PC-3 (cell line): ENCODE results near the gene TMEM179B.

Experiments used
- EZH2 ChIP-seq: fragments of 300-600 bp; sonication (generic); IDR thresholded peaks from one replicate; pipeline ENCODE4 v1.6.1; 2017; ENCODE audit warnings: antibody characterized with exemption, mild to moderate bottlenecking, low read length; ENCODE audit not compliant: unreplicated experiment
- EZH2phosphoT487 ChIP-seq: fragments of 300-600 bp; sonication (generic); IDR thresholded peaks from 2 replicates; pipeline ENCODE4 v1.6.1; 2018; ENCODE audit warnings: mild to moderate bottlenecking, antibody characterized with exemption, low read length, borderline replicate concordance
- TF ChIP-seq, protein P1 (sequence below): fragments of 300-600 bp; sonication (generic); conservative IDR thresholded peaks from 2 replicates; pipeline ENCODE4 v1.5.1; 2017; ENCODE audit warnings: antibody characterized with exemption, low read depth, mild to moderate bottlenecking, low read length

- TF ChIP-seq EZH2phosphoT487 = no peak
- TF ChIP-seq, protein P1, sequence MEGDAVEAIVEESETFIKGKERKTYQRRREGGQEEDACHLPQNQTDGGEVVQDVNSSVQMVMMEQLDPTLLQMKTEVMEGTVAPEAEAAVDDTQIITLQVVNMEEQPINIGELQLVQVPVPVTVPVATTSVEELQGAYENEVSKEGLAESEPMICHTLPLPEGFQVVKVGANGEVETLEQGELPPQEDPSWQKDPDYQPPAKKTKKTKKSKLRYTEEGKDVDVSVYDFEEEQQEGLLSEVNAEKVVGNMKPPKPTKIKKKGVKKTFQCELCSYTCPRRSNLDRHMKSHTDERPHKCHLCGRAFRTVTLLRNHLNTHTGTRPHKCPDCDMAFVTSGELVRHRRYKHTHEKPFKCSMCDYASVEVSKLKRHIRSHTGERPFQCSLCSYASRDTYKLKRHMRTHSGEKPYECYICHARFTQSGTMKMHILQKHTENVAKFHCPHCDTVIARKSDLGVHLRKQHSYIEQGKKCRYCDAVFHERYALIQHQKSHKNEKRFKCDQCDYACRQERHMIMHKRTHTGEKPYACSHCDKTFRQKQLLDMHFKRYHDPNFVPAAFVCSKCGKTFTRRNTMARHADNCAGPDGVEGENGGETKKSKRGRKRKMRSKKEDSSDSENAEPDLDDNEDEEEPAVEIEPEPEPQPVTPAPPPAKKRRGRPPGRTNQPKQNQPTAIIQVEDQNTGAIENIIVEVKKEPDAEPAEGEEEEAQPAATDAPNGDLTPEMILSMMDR = no peak
- TF ChIP-seq EZH2 = no peak
These were observed 19.5 kb downstream of the TMEM179B start for GRCh38 chr11:62806611-62807121.
